ENCODE measurements around the gene TUBB4A.

DNA sequence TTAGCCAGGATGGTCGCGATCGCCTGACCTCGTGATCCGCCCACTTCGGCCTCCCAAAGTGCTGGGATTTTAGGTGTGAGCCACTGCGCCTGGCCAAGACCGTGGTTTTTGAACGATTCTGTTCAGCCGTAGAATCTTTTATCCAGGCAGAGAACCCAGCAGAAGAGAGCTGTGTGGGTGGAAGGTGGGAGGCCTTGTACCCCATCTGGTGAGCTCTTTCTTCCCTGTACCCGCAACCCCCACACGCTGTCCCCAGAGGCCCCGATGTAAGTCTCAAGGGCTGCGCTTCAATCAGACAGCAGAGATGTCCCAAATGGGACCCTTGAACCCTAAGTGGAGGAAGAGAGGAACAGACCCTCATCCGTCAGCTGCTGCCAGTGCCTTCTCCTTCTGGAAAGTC, 46.2 kb downstream of the TUBB4A start:
- no peak for TF ChIP-seq CEBPB (IDR thresholded peaks at IDR 0.05)
- TF ChIP-seq EP300 (IDR thresholded peaks at IDR 0.05; ENCODE audit: borderline replicate concordance): no peak
- no peak for TF ChIP-seq FOXM1 (IDR thresholded peaks at IDR 0.05; ENCODE audit: borderline replicate concordance, low read depth)
- no peak for TF ChIP-seq TEAD4 (IDR thresholded peaks at IDR 0.05)
- TF ChIP-seq, protein P1, sequence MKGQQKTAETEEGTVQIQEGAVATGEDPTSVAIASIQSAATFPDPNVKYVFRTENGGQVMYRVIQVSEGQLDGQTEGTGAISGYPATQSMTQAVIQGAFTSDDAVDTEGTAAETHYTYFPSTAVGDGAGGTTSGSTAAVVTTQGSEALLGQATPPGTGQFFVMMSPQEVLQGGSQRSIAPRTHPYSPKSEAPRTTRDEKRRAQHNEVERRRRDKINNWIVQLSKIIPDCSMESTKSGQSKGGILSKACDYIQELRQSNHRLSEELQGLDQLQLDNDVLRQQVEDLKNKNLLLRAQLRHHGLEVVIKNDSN (IDR thresholded peaks at IDR 0.05): no peak
- TF ChIP-seq EGR1 (IDR thresholded peaks at IDR 0.05): no peak
